HEK293T (cell line): Measurements from ENCODE around the gene ZNF615.
"Not testable (repeated sequence)": the region's sequence is repeated elsewhere in the genome, so short reads cannot be mapped to it uniquely, and the experiment has no call there.

Experiments
- CTCF ChIA-PET: fragments of 350-600 bp; formaldehyde crosslinking; extraction: SDS; loops from one replicate; lab custom pipeline; 2021; ENCODE audit warnings: antibody characterized with exemption, inconsistent platforms; lab: Yijun Ruan, JAX
- POLR2A ChIA-PET: fragments of 350-600 bp; formaldehyde crosslinking; extraction: SDS; loops from one replicate; lab custom pipeline; 2020; ENCODE audit warnings: antibody characterized with exemption, inconsistent platforms; lab: Yijun Ruan, JAX
- DNase-seq: peaks from one replicate; pipeline ENCODE4 v3.0.0; 2012; ENCODE audit warnings: mixed read lengths; ENCODE audit errors: extremely low spot score
- ARNT ChIP-seq: fragments of 450-650 bp; IDR thresholded peaks from 2 replicates; pipeline ENCODE4 v1.6.1; 2017; ENCODE audit warnings: mild to moderate bottlenecking
- BHLHE40 ChIP-seq: fragments of 450-650 bp; IDR thresholded peaks from 2 replicates; pipeline ENCODE4 v1.6.1; 2016; ENCODE audit warnings: mild to moderate bottlenecking, moderate library complexity, borderline replicate concordance
- CTBP1 ChIP-seq: fragments of 450-650 bp; IDR thresholded peaks from 2 replicates; pipeline ENCODE4 v1.6.1; 2016; ENCODE audit warnings: borderline replicate concordance
- ELF4 ChIP-seq: fragments of 450-650 bp; IDR thresholded peaks from 2 replicates; pipeline ENCODE4 v1.6.1; 2017; ENCODE audit warnings: antibody characterized with exemption
- FOXA1 ChIP-seq: fragments of 450-650 bp; IDR thresholded peaks from 2 replicates; pipeline ENCODE4 v1.6.1; 2016; ENCODE audit warnings: mild to moderate bottlenecking
- FOXK2 ChIP-seq: fragments of 450-650 bp; IDR thresholded peaks from 2 replicates; pipeline ENCODE4 v1.6.1; 2016; ENCODE audit warnings: mild to moderate bottlenecking
- FOXM1 ChIP-seq: fragments of 450-650 bp; IDR thresholded peaks from 2 replicates; pipeline ENCODE4 v1.6.1; 2017; ENCODE audit warnings: mild to moderate bottlenecking, borderline replicate concordance
- HDGF ChIP-seq: fragments of 450-650 bp; IDR thresholded peaks from 2 replicates; pipeline ENCODE4 v1.6.1; 2017; ENCODE audit warnings: antibody characterized with exemption, borderline replicate concordance
- L3MBTL2 ChIP-seq: fragments of 450-650 bp; conservative IDR thresholded peaks from 2 replicates; pipeline ENCODE4 v1.6.1; 2016; ENCODE audit warnings: mild to moderate bottlenecking
- LEF1 ChIP-seq: fragments of 450-650 bp; IDR thresholded peaks from 2 replicates; pipeline ENCODE4 v1.6.1; 2017; ENCODE audit warnings: mild to moderate bottlenecking, borderline replicate concordance
- NFRKB ChIP-seq: fragments of 450-650 bp; IDR thresholded peaks from 2 replicates; pipeline ENCODE4 v1.6.1; 2016; ENCODE audit warnings: mild to moderate bottlenecking, moderate library complexity
- SP1 ChIP-seq: fragments of 450-650 bp; IDR thresholded peaks from 2 replicates; pipeline ENCODE4 v1.6.1; 2017
- SUZ12 ChIP-seq: fragments of 450-650 bp; IDR thresholded peaks from 2 replicates; pipeline ENCODE4 v1.6.1; 2016; ENCODE audit warnings: mild to moderate bottlenecking
- TARDBP ChIP-seq: fragments of 450-650 bp; IDR thresholded peaks from 2 replicates; pipeline ENCODE4 v1.6.1; 2016
- ZNF384 ChIP-seq: fragments of 450-650 bp; IDR thresholded peaks from 2 replicates; pipeline ENCODE4 v1.6.1; 2016
- TF ChIP-seq, protein P1 (sequence below): fragments of 450-650 bp; IDR thresholded peaks from 2 replicates; pipeline ENCODE4 v1.6.1; 2016

ZNF615 gene

GRCh38 chr19:51994048-51994644, 13.9 kb downstream of the ZNF615 start:
- no peak for DNase-seq
- TF ChIP-seq NFRKB (no peak), L3MBTL2 (no peak)
- CTCF ChIA-PET, result no interaction called here
- POLR2A ChIA-PET, result no interaction called here

GRCh38 chr19:51993422-51993821, 14.6 kb downstream of the ZNF615 start:
- ChIA-PET POLR2A (no interaction called here), CTCF (no interaction called here)
- TF ChIP-seq, protein P1, sequence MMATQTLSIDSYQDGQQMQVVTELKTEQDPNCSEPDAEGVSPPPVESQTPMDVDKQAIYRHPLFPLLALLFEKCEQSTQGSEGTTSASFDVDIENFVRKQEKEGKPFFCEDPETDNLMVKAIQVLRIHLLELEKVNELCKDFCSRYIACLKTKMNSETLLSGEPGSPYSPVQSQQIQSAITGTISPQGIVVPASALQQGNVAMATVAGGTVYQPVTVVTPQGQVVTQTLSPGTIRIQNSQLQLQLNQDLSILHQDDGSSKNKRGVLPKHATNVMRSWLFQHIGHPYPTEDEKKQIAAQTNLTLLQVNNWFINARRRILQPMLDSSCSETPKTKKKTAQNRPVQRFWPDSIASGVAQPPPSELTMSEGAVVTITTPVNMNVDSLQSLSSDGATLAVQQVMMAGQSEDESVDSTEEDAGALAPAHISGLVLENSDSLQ, result no peak
- TF ChIP-seq NFRKB (no peak), HDGF (no peak), FOXM1 (no peak), FOXA1 (no peak), BHLHE40 (no peak), L3MBTL2 (no peak), ELF4 (no peak), ZNF384 (no peak), CTBP1 (no peak), LEF1 (no peak), SUZ12 (no peak)
- DNase-seq, result no peak

DNA sequence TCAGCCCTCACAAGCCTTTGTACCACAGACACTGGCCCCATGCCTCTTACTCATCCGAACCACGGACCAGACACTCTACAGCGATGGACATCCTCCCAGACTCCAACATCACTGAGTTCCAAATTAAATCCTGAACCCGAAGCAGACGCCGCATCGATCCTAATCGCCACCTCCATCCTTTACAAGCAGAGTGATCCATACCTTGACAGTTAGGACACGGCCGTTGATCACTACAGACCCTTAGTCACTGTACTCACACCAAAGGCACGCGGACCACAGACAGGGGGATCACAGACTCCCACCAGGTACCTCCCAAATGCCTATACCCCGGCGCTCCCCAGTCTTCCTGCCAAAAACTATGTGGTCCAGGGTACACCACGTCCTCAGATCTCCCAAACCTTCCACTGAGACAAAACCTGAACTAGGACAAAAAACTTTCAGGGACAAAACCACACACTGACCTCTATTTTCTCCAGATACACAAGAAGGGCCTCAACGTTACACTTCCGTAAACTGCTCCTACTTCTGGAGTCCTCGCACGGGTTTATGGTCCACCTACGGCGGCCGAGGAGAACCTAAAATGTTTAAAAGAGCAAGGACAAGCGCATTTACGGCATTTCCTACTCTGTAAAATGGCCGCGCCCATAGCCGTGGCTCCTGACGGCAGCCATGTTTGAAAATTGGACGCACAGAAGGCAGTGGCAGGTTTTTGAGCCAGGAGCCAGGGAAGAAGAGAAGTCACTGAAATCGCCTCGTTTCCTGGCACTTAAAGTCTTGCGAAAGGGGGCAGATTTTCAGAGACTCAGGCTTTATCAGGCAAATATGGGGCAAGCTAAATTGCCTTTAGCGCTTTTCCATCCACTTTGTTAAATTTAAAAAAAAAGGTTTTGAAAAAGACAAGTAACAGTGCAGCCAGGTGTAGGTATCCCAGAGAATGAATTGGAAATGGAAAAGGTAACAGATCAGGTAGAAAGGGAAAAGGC, 21.4 kb downstream of the ZNF615 start, which contains the start of gene ZNF350:
TSS of gene ZNF350 (minus strand) at position 532 of the 983 bp plus-strand sequence. CDS start 12,480 bp downstream, outside the sequence.
- CTCF ChIA-PET, result no interaction called here
- POLR2A ChIA-PET, result no interaction called here
- peak; percentile 71 for DNase-seq
- TF ChIP-seq ELF4 (peak; percentile 56), NFRKB (no peak), ARNT (no peak), L3MBTL2 (peak; percentile 59), FOXA1 (no peak), SUZ12 (no peak), FOXK2 (peak; percentile 61; the same call in 1 of the 2 replicates)

DNA sequence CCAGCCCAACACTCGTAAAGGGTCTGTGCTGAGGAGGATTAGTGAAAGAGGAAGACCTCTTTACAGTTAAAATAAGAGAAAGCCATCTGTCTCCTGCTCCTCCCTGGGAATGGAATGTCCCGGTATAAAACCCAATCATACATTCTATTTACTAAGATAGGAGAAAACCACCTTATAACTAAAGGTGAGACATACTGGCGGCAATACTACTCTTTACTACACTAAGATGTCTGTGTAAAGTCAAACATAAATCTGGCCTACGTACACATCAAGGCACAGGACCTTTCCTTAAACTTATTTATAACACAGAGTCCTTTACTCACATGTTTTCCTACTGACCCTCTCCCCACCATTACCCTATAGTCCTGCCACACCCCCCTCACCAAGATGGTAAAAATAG, 24.6 kb downstream of the ZNF615 start:
- ChIA-PET CTCF (no interaction called here), POLR2A (no interaction called here)
- TF ChIP-seq L3MBTL2 (no peak), SP1 (no peak), SUZ12 (no peak), NFRKB (no peak), LEF1 (no peak), ARNT (no peak), FOXM1 (no peak)
- TF ChIP-seq, protein P1, result no peak
- DNase-seq, result no peak

DNA sequence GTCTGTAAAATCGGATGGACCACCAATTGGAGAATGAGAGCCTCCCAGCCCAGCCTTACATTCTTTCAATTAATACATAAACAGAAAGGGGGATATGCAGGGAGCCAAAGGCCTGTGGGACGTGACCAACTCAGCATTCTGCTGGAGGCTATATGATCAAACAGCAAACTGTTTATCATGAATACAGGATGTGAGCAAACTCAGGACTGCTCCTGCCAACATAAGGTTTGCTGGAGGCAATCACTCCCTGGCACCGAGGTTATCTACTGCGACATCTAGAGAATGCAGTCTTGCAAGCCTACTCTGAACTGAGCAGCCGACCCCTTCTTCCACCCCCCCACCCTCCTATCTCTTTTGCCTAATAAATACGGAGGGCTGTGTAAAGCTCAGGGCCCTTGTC, 27.1 kb downstream of the ZNF615 start:
- CTCF ChIA-PET, POLR2A ChIA-PET, DNase-seq: not testable (repeated sequence)

DNA sequence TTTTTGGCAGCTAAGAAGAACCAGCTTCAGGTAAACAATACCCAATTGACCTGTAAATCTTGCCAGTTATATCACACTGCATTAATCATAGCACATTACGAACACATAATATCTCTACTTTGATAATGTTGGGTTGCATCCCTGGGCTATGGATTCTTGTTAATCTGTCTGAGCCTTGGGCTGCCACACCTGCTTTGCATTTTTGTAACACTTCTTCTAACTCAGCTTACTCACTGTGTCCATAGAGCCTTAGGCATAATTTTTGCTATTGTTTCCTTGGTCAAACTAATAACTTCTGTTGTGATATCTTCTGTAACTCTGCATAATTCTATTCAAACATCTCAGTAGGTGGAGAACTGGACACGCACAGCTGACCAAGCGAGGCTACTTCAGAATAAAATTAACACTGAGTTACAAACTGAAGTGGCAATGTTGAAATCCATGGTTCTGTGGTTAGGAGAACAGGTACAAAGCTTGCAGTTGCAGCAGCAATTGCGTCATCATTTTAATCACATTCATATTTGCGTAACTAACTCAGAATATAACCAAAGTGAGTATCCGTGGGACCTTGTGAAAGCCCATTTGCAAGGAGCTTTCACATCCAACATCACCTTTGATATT, 27.8 kb downstream of the ZNF615 start:
- ChIA-PET CTCF (no interaction called here), POLR2A (no interaction called here)
- DNase-seq, result no peak
- no peak for TF ChIP-seq L3MBTL2
- no peak for TF ChIP-seq SP1
- TF ChIP-seq BHLHE40, result no peak
- no peak for TF ChIP-seq FOXA1
- TF ChIP-seq ARNT, result no peak
- no peak for TF ChIP-seq ZNF384
- no peak for TF ChIP-seq LEF1
- no peak for TF ChIP-seq CTBP1
- no peak for TF ChIP-seq SUZ12
- TF ChIP-seq ELF4, result no peak
- TF ChIP-seq, protein P1, result no peak
- no peak for TF ChIP-seq TARDBP
- no peak for TF ChIP-seq FOXK2
- no peak for TF ChIP-seq NFRKB
- TF ChIP-seq HDGF, result no peak
